NCI-H748 (cell line): ENCODE measurements around the gene EPS15.
"Not testable (repeated sequence)": the region's sequence is repeated elsewhere in the genome, so short reads cannot be mapped to it uniquely, and the experiment has no call there.

ENCODE experiments used
- DNase-seq: peaks from one replicate; lab custom pipeline; 2025; ENCODE audit not compliant: unreplicated experiment; lab: John Stamatoyannopoulos, UW

Gene EPS15

GRCh38 chr1:51543858-51544257, 24.8 kb upstream of the EPS15 start:
- DNase-seq, result no peak

- no peak for DNase-seq
These were observed 23.3 kb upstream of the EPS15 start for GRCh38 chr1:51542158-51542953.

DNA sequence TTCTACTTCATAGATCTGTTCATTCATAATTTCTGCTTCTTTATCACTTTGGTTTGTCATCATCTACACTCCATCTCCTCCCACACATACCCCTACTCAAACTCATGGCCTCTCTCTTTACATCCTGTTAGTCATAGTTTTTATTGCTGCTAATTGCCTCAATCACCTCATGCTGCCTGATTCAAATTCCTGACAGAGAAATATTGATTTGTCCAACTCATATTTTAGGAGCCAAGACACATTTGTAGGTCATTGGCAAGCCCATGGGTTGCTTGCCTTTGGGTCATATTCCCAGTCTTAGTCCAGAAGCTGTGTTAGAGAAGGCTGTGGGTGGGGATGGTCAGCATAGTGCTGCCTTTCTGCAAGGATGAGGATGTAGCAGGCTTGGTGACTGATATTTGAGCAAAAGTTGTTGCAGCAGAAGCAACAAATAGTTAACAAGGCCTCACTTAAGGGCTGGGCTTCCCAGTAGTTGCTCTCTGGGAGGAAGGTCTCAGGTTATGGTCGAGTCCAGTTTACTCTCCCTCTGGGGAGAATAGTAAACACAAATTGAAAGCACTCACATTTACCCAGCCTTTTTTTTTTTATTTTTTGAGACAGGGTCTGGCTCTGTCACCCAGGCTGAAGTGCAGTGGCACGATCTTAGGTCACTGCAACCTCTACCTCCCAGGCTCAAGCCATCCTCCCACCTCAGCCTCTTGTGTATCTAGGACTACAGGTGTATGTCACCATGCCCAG, 22.4 kb upstream of the EPS15 start:
- DNase-seq, result no peak

DNA sequence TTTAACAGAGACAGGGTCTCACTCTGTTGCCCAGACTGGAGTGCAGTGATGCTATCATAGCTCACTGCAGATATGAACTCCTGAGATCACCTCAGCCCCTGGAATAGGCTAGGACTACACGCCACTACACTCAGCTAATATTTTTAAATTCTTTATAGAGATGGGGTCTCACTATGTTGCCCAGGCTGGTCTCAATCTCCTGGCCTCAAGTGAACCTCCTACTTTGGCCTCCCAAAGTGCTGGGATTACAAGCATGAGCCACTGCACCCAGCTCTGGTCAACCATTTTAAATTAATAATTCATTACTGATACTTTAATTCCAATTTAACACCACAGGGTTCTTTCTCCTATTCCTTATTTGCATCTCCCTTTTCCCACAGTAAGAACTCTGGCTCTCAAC, 18.5 kb upstream of the EPS15 start:
- no peak for DNase-seq

DNA sequence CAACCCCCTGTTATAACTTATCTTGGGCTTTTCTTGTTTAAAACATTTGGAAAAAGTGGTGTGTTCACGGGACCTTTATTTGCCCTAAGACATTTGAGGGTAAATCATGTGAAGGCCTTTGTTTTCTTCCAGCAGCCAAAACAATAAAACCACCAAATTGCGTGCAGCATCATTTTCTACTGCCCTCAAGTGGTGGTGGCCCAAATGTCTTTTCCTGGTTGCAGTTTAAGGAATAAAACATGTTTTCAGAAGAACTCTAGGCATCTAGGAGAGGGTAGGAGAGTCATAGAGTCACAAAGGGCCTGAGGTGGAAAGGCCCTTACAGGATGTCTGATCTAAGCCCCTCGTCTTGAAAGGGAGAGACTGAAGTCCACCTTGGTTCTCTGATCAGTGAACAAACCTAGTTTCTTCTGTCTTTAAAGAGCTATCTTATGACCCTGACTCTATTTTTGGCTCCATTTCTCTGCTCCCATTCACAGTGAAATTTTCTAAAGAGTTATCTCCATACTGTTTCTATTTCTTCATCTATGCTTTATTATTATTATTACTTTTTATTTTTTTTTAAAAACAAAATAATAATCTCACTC, 16.0 kb upstream of the EPS15 start:
- DNase-seq, result peak; percentile 45

DNA sequence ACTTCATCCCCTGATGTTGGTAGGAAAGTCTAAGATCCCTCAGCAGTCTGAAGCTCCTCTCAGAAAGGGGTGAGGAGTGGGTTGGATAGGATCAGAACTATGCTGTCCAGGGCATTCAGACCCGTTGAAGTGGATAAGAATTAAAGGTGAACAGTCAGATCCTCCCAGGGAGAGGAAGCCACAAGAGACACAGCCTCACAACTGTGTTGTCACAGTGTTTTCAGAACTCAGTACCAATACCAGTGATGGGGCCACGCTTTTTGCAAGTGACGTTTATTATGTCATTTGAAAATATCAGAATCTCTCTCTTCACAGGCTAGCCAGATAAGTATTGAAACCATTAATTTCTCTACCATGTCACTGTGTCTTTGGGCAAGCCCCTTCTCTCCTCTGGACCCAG, 15.4 kb upstream of the EPS15 start:
- DNase-seq, result no peak

GRCh38 chr1:51532853-51533252, 13.8 kb upstream of the EPS15 start:
- no peak for DNase-seq

- not testable (repeated sequence) for DNase-seq
These were observed 11.4 kb upstream of the EPS15 start for GRCh38 chr1:51530447-51530846.

DNA sequence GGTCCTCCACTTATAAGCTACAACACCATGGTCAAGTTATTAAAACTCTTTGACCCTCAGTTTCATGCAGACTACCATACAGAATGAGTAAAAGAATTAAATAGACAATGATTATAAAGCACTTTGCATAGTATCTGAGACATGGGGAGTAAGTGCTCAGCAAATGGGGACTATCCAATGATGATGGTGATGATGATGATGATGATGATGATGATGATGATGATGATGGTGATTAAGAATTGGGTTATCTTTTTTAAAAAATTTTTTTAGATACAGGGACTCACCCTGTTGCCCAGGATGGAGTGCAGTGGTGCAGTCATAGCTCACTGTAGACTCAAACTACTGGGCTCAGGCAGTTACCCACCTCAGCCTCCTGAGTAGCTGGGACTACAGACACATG, 8.1 kb upstream of the EPS15 start:
- DNase-seq, result no peak

- DNase-seq, result no peak
These were observed 7.2 kb upstream of the EPS15 start for GRCh38 chr1:51526248-51526647.

DNA sequence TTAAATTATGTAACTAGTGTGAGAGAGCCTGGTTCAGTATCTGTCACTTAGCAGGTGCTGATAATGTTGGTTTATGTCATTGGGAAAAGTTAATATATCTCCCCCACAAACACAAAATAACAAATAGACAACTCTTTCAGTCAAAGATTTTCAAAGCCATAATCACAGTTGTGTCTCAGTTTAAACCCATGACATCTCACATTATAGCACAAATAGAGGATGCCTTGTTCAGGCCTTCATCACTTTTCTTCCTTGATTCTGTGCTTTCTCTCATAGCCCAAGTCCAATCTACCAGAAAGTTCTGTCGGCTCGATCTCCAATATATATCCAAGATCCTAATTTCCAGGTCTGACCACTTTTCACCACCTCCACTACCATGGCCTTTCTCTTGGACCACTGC, 6.2 kb upstream of the EPS15 start:
- no peak for DNase-seq

GRCh38 chr1:51524817-51525216, 5.8 kb upstream of the EPS15 start:
- DNase-seq, result no peak

DNA sequence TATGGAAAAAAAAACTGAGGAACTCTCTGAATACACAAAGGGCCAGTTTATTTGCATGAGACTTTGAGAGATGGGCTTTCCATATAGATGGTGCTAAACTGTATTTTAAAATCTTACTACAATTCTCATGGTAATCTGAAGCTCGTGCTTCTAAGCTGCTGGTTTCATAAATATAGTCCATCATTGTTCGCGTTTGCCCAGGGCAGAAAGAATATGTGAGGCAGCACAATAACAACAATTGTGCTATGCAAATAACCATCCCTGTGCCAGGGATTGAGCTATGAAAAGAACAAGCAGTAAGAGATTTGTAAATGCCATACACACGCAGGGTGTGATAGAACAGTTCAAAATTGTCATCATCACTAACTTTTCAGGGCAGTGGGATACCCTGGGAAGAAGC, 4.9 kb upstream of the EPS15 start:
- DNase-seq, result no peak

GRCh38 chr1:51520700-51521248, 1.7 kb upstream of the EPS15 start:
- no peak for DNase-seq

DNA sequence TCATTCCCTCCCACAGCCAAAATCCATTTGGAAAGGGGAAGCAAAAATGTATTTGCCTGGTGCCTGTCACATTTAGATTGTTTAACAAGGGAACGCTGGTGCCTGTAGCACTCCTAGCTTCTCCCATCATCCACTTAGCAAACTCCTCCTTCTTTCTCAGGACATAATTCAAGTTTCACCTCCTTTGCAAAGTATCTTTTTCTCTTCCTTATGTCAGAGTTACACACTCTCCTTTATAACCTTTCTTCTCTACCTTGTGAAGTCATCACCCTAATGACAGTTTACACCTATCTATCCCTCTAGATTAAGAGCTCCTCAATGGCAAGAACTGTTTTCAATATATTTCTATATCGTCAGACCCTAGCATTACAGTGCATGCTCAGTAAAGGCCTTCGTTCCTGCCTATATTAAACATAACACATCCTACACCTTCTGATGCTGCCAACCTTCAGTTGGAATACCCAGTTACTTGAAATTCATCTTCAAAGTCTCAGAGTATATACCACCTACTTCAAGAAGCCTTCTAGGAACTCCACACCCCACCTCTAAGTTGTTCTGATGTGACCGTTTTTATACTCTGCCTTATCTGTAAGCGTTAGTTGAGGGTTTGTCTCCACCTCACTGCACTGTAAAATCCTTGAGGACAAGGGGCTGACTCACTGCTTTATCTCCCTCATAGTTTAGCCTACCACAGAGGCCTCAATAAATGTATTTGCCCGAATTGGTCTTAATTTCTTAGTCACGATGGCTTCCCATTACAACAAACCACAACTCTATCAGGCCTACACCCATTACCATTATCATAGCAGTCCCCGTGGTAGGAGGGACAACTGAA, 1.0 kb upstream of the EPS15 start:
- DNase-seq, result no peak

GRCh38 chr1:51518586-51519047, 449 bp downstream of the EPS15 start:
- DNase-seq, result peak; percentile 67

DNA sequence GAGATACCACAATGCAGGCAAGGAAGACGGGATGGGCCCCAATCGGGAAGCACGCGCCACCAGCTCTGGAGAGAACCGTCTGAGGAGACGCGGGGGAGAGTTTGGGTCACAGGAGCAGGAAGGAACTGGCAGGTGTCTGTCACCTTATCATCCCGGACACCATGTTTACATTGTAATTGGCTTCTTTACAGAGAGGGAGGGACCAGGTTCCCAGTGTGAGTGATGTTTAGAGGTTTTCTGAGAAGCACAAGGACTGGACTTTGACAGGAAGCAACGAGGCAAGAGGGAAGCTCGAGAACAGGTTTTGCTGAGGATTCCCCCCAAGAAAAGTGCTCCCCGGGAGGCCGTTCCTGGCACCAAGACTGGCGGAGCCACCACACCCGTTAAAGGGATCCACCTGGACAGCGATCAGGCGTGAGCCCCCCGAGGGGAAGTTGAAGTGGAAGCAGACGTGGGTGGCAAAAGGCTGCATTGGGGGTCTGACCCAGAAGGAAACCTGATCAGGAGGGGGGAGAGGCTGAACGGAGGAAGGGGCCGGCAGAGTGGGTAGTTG, 957 bp downstream of the EPS15 start:
- DNase-seq, result peak; percentile 88

GRCh38 chr1:51517361-51518032, 1.6 kb downstream of the EPS15 start:
- DNase-seq, result no peak

- DNase-seq, result no peak
These were observed 2.4 kb downstream of the EPS15 start for GRCh38 chr1:51516649-51517158.
